ENCODE data around the gene CNTN4.

CNTN4 gene

DNA sequence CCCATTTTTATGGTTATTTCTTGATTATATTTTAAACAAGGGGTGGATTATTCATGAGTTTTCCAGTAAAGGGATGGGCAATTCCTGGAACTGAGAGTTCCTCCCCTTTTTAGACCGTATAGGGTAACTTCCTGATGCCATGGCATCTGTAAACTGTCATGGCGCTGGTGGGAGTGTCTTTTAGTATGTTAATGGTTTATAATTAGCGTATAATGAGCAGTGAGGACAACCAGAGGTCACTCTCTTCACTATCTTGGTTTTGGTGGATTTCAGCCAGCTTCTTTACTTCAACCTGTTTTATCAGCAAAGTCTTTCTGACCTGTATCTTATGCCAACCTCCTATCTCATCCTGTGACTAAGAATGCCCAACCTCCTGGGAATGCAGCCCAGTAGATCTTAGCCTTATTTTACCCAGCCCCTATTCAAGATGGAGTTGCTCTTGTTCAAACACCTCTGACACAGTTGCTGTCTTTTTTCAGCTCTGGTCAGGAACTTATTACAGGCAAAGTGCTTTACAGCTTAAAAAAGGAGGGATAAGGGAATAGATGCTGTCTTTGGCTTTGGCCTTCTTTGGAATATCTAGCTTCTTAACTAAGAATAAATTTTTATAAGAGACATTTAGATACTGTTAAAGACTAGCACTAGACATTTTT, 257.8 kb downstream of the CNTN4 start:
- TF ChIP-seq SP1 (IDR thresholded peaks at IDR 0.05), result no peak
- TF ChIP-seq ARNT (IDR thresholded peaks at IDR 0.05), result no peak
- no peak for TF ChIP-seq BHLHE40 (IDR thresholded peaks at IDR 0.05; ENCODE audit: borderline replicate concordance)
- no peak for TF ChIP-seq HDGF (IDR thresholded peaks at IDR 0.05; ENCODE audit: borderline replicate concordance)
- no peak for TF ChIP-seq FOXK2 (IDR thresholded peaks at IDR 0.05)
- no peak for TF ChIP-seq LEF1 (IDR thresholded peaks at IDR 0.05; ENCODE audit: borderline replicate concordance)
- POLR2A ChIA-PET, result no interaction called here
- DNase-seq (ENCODE audit: extremely low spot score), result no peak
- CTCF ChIA-PET, result no interaction called here

DNA sequence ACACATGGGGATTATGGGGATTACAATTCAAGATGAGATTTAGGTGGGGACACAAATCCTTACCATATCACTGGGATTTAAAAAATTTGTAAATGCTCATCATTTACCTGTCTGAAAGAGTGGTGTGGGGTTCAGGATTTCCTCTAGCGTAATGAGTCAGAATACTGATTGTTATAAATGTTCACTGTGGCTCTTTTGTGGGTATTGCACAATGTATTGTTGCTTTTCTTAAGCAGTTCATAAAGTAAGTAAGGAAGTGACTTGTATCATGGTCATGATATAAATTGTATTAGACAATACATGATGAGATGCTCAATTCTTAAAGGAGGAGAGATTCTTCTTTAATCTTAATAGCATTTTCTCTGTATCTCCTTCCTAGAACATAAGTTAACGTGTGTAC, 262.1 kb downstream of the CNTN4 start:
- no peak for DNase-seq (ENCODE audit: extremely low spot score)
- POLR2A ChIA-PET, result no interaction called here
- no peak for TF ChIP-seq FOXM1 (IDR thresholded peaks at IDR 0.05; ENCODE audit: borderline replicate concordance)
- TF ChIP-seq SUZ12 (IDR thresholded peaks at IDR 0.05), result no peak
- no peak for TF ChIP-seq FOXK2 (IDR thresholded peaks at IDR 0.05)
- no peak for TF ChIP-seq TARDBP (IDR thresholded peaks at IDR 0.05)
- CTCF ChIA-PET, result no interaction called here

DNA sequence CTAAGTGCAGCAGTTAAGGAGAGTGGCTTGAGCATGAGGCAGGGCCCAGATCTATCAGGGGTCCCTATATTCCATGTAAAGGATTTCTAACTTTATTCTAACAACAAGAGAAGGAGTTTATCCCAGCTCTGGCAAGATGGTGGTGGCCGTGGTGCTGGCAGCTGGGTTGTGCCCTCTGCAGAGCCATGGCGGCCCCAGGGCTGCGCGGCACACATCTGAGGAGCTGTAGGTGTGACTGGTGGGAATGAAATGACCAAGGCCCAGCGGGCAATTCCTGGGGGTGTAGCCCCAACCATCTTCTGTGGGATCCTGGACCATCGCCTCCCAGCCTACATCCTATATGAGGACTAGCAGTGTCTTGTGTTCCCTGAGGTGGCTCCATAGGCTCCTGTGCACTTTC, 263.5 kb downstream of the CNTN4 start:
- TF ChIP-seq ELF4 (IDR thresholded peaks at IDR 0.05), result no peak
- TF ChIP-seq FOXA1 (IDR thresholded peaks at IDR 0.05), result no peak
- no peak for TF ChIP-seq CTBP1 (IDR thresholded peaks at IDR 0.05; ENCODE audit: borderline replicate concordance)
- no peak for TF ChIP-seq LEF1 (IDR thresholded peaks at IDR 0.05; ENCODE audit: borderline replicate concordance)
- CTCF ChIA-PET, result no interaction called here
- POLR2A ChIA-PET, result no interaction called here
- DNase-seq (ENCODE audit: extremely low spot score), result no peak

GRCh38 chr3:2363854-2364253, 265.2 kb downstream of the CNTN4 start:
- DNase-seq (ENCODE audit: extremely low spot score), result no peak
- CTCF ChIA-PET, result no interaction called here

DNA sequence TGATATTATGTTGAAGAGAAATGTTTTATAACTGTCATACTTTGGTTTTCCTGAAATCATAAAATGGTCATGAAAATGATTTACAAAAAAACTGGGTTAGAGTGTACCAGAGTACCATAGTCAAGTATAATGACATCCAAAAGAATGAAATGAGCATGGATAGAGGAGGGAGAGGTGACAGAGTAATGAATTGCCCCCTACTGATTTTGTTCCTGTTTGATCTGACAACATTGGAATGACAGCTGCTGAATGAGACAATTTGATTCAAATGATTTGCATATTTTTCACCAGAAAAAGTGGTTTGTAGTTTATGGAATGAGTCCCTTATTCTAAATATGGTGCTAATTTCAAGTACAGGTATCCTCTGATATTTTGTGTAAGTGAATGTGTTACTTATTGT, 271.7 kb downstream of the CNTN4 start:
- TF ChIP-seq FOXM1 (IDR thresholded peaks at IDR 0.05; ENCODE audit: borderline replicate concordance) (no peak), NFRKB (IDR thresholded peaks at IDR 0.05) (no peak), ELF4 (IDR thresholded peaks at IDR 0.05) (no peak), HDGF (IDR thresholded peaks at IDR 0.05; ENCODE audit: borderline replicate concordance) (no peak), SP1 (IDR thresholded peaks at IDR 0.05) (no peak), SUZ12 (IDR thresholded peaks at IDR 0.05) (no peak), CTBP1 (IDR thresholded peaks at IDR 0.05; ENCODE audit: borderline replicate concordance) (no peak), FOXA1 (IDR thresholded peaks at IDR 0.05) (no peak), BHLHE40 (IDR thresholded peaks at IDR 0.05; ENCODE audit: borderline replicate concordance) (no peak), ARNT (IDR thresholded peaks at IDR 0.05) (no peak), FOXK2 (IDR thresholded peaks at IDR 0.05) (no peak), TARDBP (IDR thresholded peaks at IDR 0.05) (no peak), L3MBTL2 (conservative IDR thresholded peaks at IDR 0.05) (no peak), LEF1 (IDR thresholded peaks at IDR 0.05; ENCODE audit: borderline replicate concordance) (no peak), ZNF384 (IDR thresholded peaks at IDR 0.05) (no peak)
- TF ChIP-seq, protein P1, sequence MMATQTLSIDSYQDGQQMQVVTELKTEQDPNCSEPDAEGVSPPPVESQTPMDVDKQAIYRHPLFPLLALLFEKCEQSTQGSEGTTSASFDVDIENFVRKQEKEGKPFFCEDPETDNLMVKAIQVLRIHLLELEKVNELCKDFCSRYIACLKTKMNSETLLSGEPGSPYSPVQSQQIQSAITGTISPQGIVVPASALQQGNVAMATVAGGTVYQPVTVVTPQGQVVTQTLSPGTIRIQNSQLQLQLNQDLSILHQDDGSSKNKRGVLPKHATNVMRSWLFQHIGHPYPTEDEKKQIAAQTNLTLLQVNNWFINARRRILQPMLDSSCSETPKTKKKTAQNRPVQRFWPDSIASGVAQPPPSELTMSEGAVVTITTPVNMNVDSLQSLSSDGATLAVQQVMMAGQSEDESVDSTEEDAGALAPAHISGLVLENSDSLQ (IDR thresholded peaks at IDR 0.05), result no peak
- CTCF ChIA-PET, result no interaction called here
- no peak for DNase-seq (ENCODE audit: extremely low spot score)
- POLR2A ChIA-PET, result no interaction called here

More at GRCh38 chr3:2363854-2364253, 265.2 kb downstream of the CNTN4 start:
- POLR2A ChIA-PET, result no interaction called here
- TF ChIP-seq FOXK2 (IDR thresholded peaks at IDR 0.05) (no peak), ZNF384 (IDR thresholded peaks at IDR 0.05) (no peak), SP1 (IDR thresholded peaks at IDR 0.05) (no peak), LEF1 (IDR thresholded peaks at IDR 0.05; ENCODE audit: borderline replicate concordance) (no peak), HDGF (IDR thresholded peaks at IDR 0.05; ENCODE audit: borderline replicate concordance) (no peak), BHLHE40 (IDR thresholded peaks at IDR 0.05; ENCODE audit: borderline replicate concordance) (no peak), CTBP1 (IDR thresholded peaks at IDR 0.05; ENCODE audit: borderline replicate concordance) (no peak), TARDBP (IDR thresholded peaks at IDR 0.05) (no peak), ELF4 (IDR thresholded peaks at IDR 0.05) (no peak), FOXM1 (IDR thresholded peaks at IDR 0.05; ENCODE audit: borderline replicate concordance) (no peak), FOXA1 (IDR thresholded peaks at IDR 0.05) (no peak), ARNT (IDR thresholded peaks at IDR 0.05) (no peak)
- TF ChIP-seq, protein P1 (IDR thresholded peaks at IDR 0.05), result no peak

- POLR2A ChIA-PET, result no interaction called here
- no peak for TF ChIP-seq BHLHE40 (IDR thresholded peaks at IDR 0.05; ENCODE audit: borderline replicate concordance)
- no peak for TF ChIP-seq NFRKB (IDR thresholded peaks at IDR 0.05)
- TF ChIP-seq ELF4 (IDR thresholded peaks at IDR 0.05), result no peak
- TF ChIP-seq SUZ12 (IDR thresholded peaks at IDR 0.05), result no peak
- TF ChIP-seq CTBP1 (IDR thresholded peaks at IDR 0.05; ENCODE audit: borderline replicate concordance), result no peak
- TF ChIP-seq FOXM1 (IDR thresholded peaks at IDR 0.05; ENCODE audit: borderline replicate concordance), result no peak
- no peak for TF ChIP-seq ZNF384 (IDR thresholded peaks at IDR 0.05)
- no peak for TF ChIP-seq HDGF (IDR thresholded peaks at IDR 0.05; ENCODE audit: borderline replicate concordance)
- TF ChIP-seq L3MBTL2 (conservative IDR thresholded peaks at IDR 0.05), result no peak
- no peak for TF ChIP-seq FOXK2 (IDR thresholded peaks at IDR 0.05)
- TF ChIP-seq TARDBP (IDR thresholded peaks at IDR 0.05), result no peak
- TF ChIP-seq SP1 (IDR thresholded peaks at IDR 0.05), result no peak
- TF ChIP-seq, protein P1 (IDR thresholded peaks at IDR 0.05), result no peak
- TF ChIP-seq FOXA1 (IDR thresholded peaks at IDR 0.05), result no peak
- TF ChIP-seq ARNT (IDR thresholded peaks at IDR 0.05), result no peak
- no peak for TF ChIP-seq LEF1 (IDR thresholded peaks at IDR 0.05; ENCODE audit: borderline replicate concordance)
- CTCF ChIA-PET, result no interaction called here
- no peak for DNase-seq (ENCODE audit: extremely low spot score)
These were observed 273.6 kb downstream of the CNTN4 start for GRCh38 chr3:2372306-2372705.

All from HEK293T (cell line).